HepG2 (cell line): ENCODE data around the gene LRRC8E. TPM values are rescaled to one million over a fixed set of nuclear protein-coding genes. Genes with fewer than 3 reads are reported as not detected.

ENCODE experiments used
- CHD4 ChIP-seq: fragments of 200-600 bp; sonication (generic); IDR thresholded peaks from 2 replicates; pipeline ENCODE4 v1.7.0; 2017; ENCODE audit warnings: mild to moderate bottlenecking, low read length, borderline replicate concordance
- GPN1 ChIP-seq: sonication (generic); formaldehyde crosslinking; IDR thresholded peaks from 2 replicates; pipeline ENCODE4 v1.5.1; 2020; ENCODE audit warnings: missing genetic modification reagents, borderline replicate concordance
- HMG20B ChIP-seq: conservative IDR thresholded peaks from 2 replicates; pipeline ENCODE4 v1.6.1; 2016; ENCODE audit warnings: missing genetic modification reagents, missing compliant biosample characterization
- MAFF ChIP-seq: IDR thresholded peaks from 2 replicates; pipeline ENCODE4 v1.6.1; 2011; ENCODE audit warnings: low read depth, low read length, improper control_type of control experiment
- NBN ChIP-seq: fragments of 450-650 bp; conservative IDR thresholded peaks from 2 replicates; pipeline ENCODE4 v1.6.1; 2017
- NCOR1 ChIP-seq: fragments of 200-600 bp; sonication (generic); IDR thresholded peaks from 2 replicates; pipeline ENCODE4 v1.7.0; 2017; ENCODE audit warnings: antibody characterized with exemption, low read length, borderline replicate concordance
- THAP8 ChIP-seq: sonication (generic); formaldehyde crosslinking; IDR thresholded peaks from 2 replicates; pipeline ENCODE4 v1.5.1; 2020; ENCODE audit warnings: missing genetic modification reagents, mild to moderate bottlenecking, borderline replicate concordance
- ZBTB21 ChIP-seq: sonication (generic); formaldehyde crosslinking; IDR thresholded peaks from 2 replicates; pipeline ENCODE4 v1.4.0; 2020; ENCODE audit warnings: missing genetic modification reagents
- ZBTB39 ChIP-seq: sonication (generic); formaldehyde crosslinking; IDR thresholded peaks from 2 replicates; pipeline ENCODE4 v1.5.0; 2020; ENCODE audit warnings: missing genetic modification reagents
- ZNF646 ChIP-seq: sonication (generic); formaldehyde crosslinking; IDR thresholded peaks from 2 replicates; pipeline ENCODE4 v1.9.0; 2021; ENCODE audit warnings: mild to moderate bottlenecking, missing genetic modification reagents
- ZNF788 ChIP-seq: sonication (generic); formaldehyde crosslinking; IDR thresholded peaks from 2 replicates; pipeline ENCODE4 v1.5.0; 2020; ENCODE audit warnings: mild to moderate bottlenecking, missing genetic modification reagents, borderline replicate concordance
- polyA plus RNA-seq, 8 experiments: library from polyadenylated mRNA; depleted of rRNA in 3 of 8; stranded (reverse) in 7 of 8; unstranded in 1 of 8; fragments of >200 nt; fragmentation: Illumina TruSeq in 4 of 8; extraction: Trizol in 4 of 8; gene quantifications; 2 replicates each; pipeline versions ENCODE4 v1.2.1 to v1.2.3, GENCODE V29; 2011 to 2016; ENCODE audit warnings: low read depth in 4 of 8, missing spikeins in 1 of 8, mixed read lengths in 1 of 8; ENCODE audit not compliant: insufficient read depth in 1 of 8
- total RNA-seq, 5 experiments: library from RNA; depleted of rRNA; stranded (reverse); fragments of >200 nt; fragmentation: Illumina TruSeq; extraction: Trizol; gene quantifications; 2 replicates each; pipeline ENCODE4 v1.2.3, GENCODE V29; 2016; ENCODE audit warnings: low read depth in 1 of 5
- TF ChIP-seq, protein P1 (sequence below): sonication (generic); formaldehyde crosslinking; IDR thresholded peaks from 2 replicates; pipeline ENCODE4 v1.5.1; 2020; ENCODE audit warnings: missing genetic modification reagents, mild to moderate bottlenecking, borderline replicate concordance
- TF ChIP-seq, protein P2 (sequence below): sonication (generic); formaldehyde crosslinking; IDR thresholded peaks from 2 replicates; pipeline ENCODE4 v1.5.1; 2020; ENCODE audit warnings: mild to moderate bottlenecking, missing genetic modification reagents, moderate library complexity

The LRRC8E gene
- total and polyA plus RNA-seq, 2 of the 13 experiments (the other 11 are each of a cell fraction or from before 2014, with no cell fraction given) = 8.0 to 10.3 TPM

GRCh38 chr19:7925171-7925851 lies 37.0 kb downstream of the LRRC8E start (continued):
- no peak for TF ChIP-seq ZNF646 (CRISPR knock-in tag)
- no peak for TF ChIP-seq NCOR1
- no peak for TF ChIP-seq HMG20B (CRISPR knock-in tag)
- no peak for TF ChIP-seq NBN
- TF ChIP-seq, protein P1, sequence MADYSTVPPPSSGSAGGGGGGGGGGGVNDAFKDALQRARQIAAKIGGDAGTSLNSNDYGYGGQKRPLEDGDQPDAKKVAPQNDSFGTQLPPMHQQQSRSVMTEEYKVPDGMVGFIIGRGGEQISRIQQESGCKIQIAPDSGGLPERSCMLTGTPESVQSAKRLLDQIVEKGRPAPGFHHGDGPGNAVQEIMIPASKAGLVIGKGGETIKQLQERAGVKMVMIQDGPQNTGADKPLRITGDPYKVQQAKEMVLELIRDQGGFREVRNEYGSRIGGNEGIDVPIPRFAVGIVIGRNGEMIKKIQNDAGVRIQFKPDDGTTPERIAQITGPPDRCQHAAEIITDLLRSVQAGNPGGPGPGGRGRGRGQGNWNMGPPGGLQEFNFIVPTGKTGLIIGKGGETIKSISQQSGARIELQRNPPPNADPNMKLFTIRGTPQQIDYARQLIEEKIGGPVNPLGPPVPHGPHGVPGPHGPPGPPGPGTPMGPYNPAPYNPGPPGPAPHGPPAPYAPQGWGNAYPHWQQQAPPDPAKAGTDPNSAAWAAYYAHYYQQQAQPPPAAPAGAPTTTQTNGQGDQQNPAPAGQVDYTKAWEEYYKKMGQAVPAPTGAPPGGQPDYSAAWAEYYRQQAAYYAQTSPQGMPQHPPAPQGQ (CRISPR knock-in tag) = no peak
- TF ChIP-seq, protein P2, sequence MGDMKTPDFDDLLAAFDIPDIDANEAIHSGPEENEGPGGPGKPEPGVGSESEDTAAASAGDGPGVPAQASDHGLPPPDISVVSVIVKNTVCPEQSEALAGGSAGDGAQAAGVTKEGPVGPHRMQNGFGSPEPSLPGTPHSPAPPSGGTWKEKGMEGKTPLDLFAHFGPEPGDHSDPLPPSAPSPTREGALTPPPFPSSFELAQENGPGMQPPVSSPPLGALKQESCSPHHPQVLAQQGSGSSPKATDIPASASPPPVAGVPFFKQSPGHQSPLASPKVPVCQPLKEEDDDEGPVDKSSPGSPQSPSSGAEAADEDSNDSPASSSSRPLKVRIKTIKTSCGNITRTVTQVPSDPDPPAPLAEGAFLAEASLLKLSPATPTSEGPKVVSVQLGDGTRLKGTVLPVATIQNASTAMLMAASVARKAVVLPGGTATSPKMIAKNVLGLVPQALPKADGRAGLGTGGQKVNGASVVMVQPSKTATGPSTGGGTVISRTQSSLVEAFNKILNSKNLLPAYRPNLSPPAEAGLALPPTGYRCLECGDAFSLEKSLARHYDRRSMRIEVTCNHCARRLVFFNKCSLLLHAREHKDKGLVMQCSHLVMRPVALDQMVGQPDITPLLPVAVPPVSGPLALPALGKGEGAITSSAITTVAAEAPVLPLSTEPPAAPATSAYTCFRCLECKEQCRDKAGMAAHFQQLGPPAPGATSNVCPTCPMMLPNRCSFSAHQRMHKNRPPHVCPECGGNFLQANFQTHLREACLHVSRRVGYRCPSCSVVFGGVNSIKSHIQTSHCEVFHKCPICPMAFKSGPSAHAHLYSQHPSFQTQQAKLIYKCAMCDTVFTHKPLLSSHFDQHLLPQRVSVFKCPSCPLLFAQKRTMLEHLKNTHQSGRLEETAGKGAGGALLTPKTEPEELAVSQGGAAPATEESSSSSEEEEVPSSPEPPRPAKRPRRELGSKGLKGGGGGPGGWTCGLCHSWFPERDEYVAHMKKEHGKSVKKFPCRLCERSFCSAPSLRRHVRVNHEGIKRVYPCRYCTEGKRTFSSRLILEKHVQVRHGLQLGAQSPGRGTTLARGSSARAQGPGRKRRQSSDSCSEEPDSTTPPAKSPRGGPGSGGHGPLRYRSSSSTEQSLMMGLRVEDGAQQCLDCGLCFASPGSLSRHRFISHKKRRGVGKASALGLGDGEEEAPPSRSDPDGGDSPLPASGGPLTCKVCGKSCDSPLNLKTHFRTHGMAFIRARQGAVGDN = peak; percentile 94
- TF ChIP-seq GPN1 (CRISPR knock-in tag) = peak; percentile 45; the same call in 1 of the 2 replicates
- no peak for TF ChIP-seq ZNF788 (CRISPR knock-in tag)
- no peak for TF ChIP-seq CHD4
- TF ChIP-seq ZBTB21 (CRISPR knock-in tag) = no peak
- no peak for TF ChIP-seq THAP8
- no peak for TF ChIP-seq MAFF
- TF ChIP-seq ZBTB39 (CRISPR knock-in tag) = peak; percentile 61; the same call in 1 of the 2 replicates
